Measurements from ENCODE around the gene KRTAP12-3. TPM values are rescaled to one million over a fixed set of nuclear protein-coding genes. Genes with fewer than 3 reads are reported as not detected.

Gene KRTAP12-3
- total RNA-seq, 1 donor from 2014 or later: not detected

DNA sequence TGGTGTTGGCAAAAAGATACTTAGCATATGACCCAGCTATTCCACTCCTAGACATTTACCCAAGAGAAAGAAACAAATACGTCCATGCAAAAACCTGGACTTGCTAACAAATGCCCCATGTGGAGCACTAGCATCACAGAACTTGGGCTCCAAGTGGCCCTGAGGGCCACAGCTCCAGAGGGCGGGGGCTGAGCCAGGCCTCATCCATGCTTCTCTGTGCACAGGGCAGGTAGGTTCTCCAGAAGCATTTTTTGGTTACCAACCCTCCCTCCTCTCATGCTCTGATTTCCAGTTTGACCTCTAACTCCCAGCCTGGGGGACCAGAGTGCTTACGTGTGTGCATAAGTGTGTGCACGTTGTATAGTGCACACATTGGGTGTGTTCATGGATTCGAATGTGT, 7.0 kb downstream of the KRTAP12-3 start:
- peaks cover 4% of the 10 kb centered on the region for H3K4me1 Mint-ChIP-seq
- H3K36me3 Mint-ChIP-seq: no peaks in the 10 kb centered on the region
- TF ChIP-seq, protein P1, sequence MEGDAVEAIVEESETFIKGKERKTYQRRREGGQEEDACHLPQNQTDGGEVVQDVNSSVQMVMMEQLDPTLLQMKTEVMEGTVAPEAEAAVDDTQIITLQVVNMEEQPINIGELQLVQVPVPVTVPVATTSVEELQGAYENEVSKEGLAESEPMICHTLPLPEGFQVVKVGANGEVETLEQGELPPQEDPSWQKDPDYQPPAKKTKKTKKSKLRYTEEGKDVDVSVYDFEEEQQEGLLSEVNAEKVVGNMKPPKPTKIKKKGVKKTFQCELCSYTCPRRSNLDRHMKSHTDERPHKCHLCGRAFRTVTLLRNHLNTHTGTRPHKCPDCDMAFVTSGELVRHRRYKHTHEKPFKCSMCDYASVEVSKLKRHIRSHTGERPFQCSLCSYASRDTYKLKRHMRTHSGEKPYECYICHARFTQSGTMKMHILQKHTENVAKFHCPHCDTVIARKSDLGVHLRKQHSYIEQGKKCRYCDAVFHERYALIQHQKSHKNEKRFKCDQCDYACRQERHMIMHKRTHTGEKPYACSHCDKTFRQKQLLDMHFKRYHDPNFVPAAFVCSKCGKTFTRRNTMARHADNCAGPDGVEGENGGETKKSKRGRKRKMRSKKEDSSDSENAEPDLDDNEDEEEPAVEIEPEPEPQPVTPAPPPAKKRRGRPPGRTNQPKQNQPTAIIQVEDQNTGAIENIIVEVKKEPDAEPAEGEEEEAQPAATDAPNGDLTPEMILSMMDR (IDR thresholded peaks at IDR 0.05; ENCODE audit: unreplicated experiment): no peak
- no peak for DNase-seq (ENCODE audit: low spot score in 2 of 2, unreplicated experiment in 2 of 2)
- peaks cover 36% of the 10 kb centered on the region for H3K9me3 Mint-ChIP-seq
- H3K27me3 Mint-ChIP-seq (ENCODE audit: low read depth): peaks cover 4% of the 10 kb centered on the region
- H3K27ac Mint-ChIP-seq: no peak overlapping the region
- H3K4me3 Mint-ChIP-seq: no peak overlapping the region

GRCh38 chr21:44666401-44667320, 8.9 kb downstream of the KRTAP12-3 start, which contains the start of gene KRTAP12-2:
Gene KRTAP12-2, minus strand, starts transcription at chr21:44666927. Its CDS starts 41 bp downstream, at chr21:44666886.
- TF ChIP-seq, protein P1 (IDR thresholded peaks at IDR 0.05; ENCODE audit: unreplicated experiment): no peak
- no peaks in the 10 kb centered on the region for H3K36me3 Mint-ChIP-seq
- peaks cover 4% of the 10 kb centered on the region for H3K4me1 Mint-ChIP-seq
- no peak within 1 kb of the TSS for H3K4me3 Mint-ChIP-seq
- H3K27me3 Mint-ChIP-seq (ENCODE audit: low read depth): peaks cover 4% of the 10 kb centered on the region
- H3K9me3 Mint-ChIP-seq: peaks cover 49% of the 10 kb centered on the region
- DNase-seq (ENCODE audit: low spot score in 2 of 2, unreplicated experiment in 2 of 2): peak in 1 of 2 experiments; percentile 13
- H3K27ac Mint-ChIP-seq: no peak within 1 kb of the TSS

- no peaks in the 10 kb centered on the region for H3K36me3 Mint-ChIP-seq
- no peak overlapping the region for H3K27ac Mint-ChIP-seq
- no peak overlapping the region for H3K4me3 Mint-ChIP-seq
- TF ChIP-seq, protein P1 (IDR thresholded peaks at IDR 0.05; ENCODE audit: unreplicated experiment): no peak
- DNase-seq (ENCODE audit: low spot score in 2 of 2, unreplicated experiment in 2 of 2): no peak
- peaks cover 49% of the 10 kb centered on the region for H3K9me3 Mint-ChIP-seq
- H3K27me3 Mint-ChIP-seq (ENCODE audit: low read depth): peaks cover 2% of the 10 kb centered on the region
- H3K4me1 Mint-ChIP-seq: peaks cover 4% of the 10 kb centered on the region
Measured at GRCh38 chr21:44667612-44668011, 9.9 kb downstream of the KRTAP12-3 start.

GRCh38 chr21:44670642-44671432, 13.1 kb downstream of the KRTAP12-3 start:
- Mint-ChIP-seq H3K27me3 (ENCODE audit: low read depth) (peaks cover 16% of the 10 kb centered on the region), H3K4me1 (peaks cover 4% of the 10 kb centered on the region), H3K27ac (no peak overlapping the region), H3K36me3 (no peaks in the 10 kb centered on the region), H3K9me3 (peaks cover 49% of the 10 kb centered on the region), H3K4me3 (no peak overlapping the region)
- DNase-seq (ENCODE audit: low spot score in 2 of 2, unreplicated experiment in 2 of 2): peak in 1 of 2 experiments; percentile 16
- TF ChIP-seq, protein P1 (IDR thresholded peaks at IDR 0.05; ENCODE audit: unreplicated experiment): no peak

DNA sequence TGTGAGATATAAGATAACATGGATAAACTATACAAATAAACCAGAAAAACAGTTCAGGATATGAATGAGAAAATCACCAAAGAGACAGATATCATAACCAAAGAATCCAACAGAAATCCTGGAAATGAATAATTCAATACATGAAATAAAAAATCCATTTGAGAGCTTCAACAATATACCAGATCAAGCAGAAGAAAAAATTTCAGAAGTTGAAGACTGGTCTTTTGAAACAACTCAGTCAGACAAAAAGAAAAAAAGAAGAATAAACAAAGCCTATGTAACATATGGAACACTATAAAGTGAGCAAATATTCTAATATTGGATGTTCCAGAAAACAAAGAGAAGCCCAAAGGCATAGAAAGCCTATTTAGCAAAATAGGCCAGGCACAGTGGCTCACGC, 14.2 kb downstream of the KRTAP12-3 start:
- no peak overlapping the region for H3K4me3 Mint-ChIP-seq
- H3K4me1 Mint-ChIP-seq: peaks cover 3% of the 10 kb centered on the region
- TF ChIP-seq, protein P1 (IDR thresholded peaks at IDR 0.05; ENCODE audit: unreplicated experiment): no peak
- DNase-seq (ENCODE audit: low spot score in 2 of 2, unreplicated experiment in 2 of 2): no peak
- H3K36me3 Mint-ChIP-seq: no peaks in the 10 kb centered on the region
- H3K27ac Mint-ChIP-seq: no peak overlapping the region
- peaks cover 49% of the 10 kb centered on the region for H3K9me3 Mint-ChIP-seq
- peaks cover 25% of the 10 kb centered on the region for H3K27me3 Mint-ChIP-seq (ENCODE audit: low read depth)
